ENCODE results near the gene IFFO2. TPM values are rescaled to one million over a fixed set of nuclear protein-coding genes. Genes with fewer than 3 reads are reported as not detected.

Gene IFFO2
- total and polyA plus RNA-seq, 4 donors = 7.6 to 18.9 (median 8.3) TPM

DNA sequence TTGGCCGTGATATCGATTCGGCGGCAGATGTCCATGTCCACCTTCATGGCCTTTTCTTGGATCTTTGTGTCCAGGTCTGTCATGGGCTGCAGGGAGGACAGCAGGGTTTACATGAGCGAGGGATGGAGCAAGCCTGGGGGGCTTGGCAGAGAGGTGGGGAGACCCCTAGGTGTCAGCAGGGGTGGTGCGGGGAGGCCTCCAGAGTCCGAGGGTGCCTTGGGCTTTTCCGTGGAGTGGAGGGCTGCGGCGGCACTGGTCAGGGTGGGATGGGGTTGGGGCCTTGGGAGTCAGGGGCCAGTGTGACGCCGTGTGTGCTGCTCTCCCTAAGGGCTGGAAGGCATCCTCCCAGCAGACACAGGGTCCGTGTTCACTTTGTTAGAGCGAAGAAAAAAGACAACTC lies 38.1 kb downstream of the IFFO2 start:
- H3K36me3 ChIP-seq (ENCODE audit: control insufficient read depth in 4 of 4, insufficient read depth in 4 of 4, low read length in 4 of 4) = peaks cover 0 to 14% (median 10%) of the 10 kb centered on the region in 4 donors
- 97 to 99% methylated on average over 14 of the region's 14 CpGs for WGBS, 2 donors
- DNase-seq (no peak), ATAC-seq (ENCODE audit: insufficient read depth, low FRiP score) (no peak)
- H3K4me1 ChIP-seq (ENCODE audit: control insufficient read depth in 5 of 5, insufficient read depth in 5 of 5, low read length in 5 of 5) = peaks cover 0 to 27% (median 21%) of the 10 kb centered on the region in 5 donors
- no peak overlapping the region for H3K9ac ChIP-seq (ENCODE audit: insufficient read depth in 1 of 2, low read length in 2 of 2)
- H3K4me3 ChIP-seq = no peak overlapping the region
- TF ChIP-seq, protein P1, sequence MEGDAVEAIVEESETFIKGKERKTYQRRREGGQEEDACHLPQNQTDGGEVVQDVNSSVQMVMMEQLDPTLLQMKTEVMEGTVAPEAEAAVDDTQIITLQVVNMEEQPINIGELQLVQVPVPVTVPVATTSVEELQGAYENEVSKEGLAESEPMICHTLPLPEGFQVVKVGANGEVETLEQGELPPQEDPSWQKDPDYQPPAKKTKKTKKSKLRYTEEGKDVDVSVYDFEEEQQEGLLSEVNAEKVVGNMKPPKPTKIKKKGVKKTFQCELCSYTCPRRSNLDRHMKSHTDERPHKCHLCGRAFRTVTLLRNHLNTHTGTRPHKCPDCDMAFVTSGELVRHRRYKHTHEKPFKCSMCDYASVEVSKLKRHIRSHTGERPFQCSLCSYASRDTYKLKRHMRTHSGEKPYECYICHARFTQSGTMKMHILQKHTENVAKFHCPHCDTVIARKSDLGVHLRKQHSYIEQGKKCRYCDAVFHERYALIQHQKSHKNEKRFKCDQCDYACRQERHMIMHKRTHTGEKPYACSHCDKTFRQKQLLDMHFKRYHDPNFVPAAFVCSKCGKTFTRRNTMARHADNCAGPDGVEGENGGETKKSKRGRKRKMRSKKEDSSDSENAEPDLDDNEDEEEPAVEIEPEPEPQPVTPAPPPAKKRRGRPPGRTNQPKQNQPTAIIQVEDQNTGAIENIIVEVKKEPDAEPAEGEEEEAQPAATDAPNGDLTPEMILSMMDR (IDR thresholded peaks at IDR 0.05; ENCODE audit: control extremely low read depth, extremely low read depth) = no peak
- H3K27me3 ChIP-seq (ENCODE audit: control insufficient read depth in 3 of 3, insufficient read depth in 3 of 3, low read length in 2 of 3) = no peaks in the 10 kb centered on the region
- no peak overlapping the region for H3K27ac ChIP-seq (ENCODE audit: low read depth in 1 of 2, low read length in 1 of 2)
- no peaks in the 10 kb centered on the region for H3K9me3 ChIP-seq (ENCODE audit: control insufficient read depth in 4 of 4, insufficient read depth in 3 of 4, low read length in 3 of 4)

DNA sequence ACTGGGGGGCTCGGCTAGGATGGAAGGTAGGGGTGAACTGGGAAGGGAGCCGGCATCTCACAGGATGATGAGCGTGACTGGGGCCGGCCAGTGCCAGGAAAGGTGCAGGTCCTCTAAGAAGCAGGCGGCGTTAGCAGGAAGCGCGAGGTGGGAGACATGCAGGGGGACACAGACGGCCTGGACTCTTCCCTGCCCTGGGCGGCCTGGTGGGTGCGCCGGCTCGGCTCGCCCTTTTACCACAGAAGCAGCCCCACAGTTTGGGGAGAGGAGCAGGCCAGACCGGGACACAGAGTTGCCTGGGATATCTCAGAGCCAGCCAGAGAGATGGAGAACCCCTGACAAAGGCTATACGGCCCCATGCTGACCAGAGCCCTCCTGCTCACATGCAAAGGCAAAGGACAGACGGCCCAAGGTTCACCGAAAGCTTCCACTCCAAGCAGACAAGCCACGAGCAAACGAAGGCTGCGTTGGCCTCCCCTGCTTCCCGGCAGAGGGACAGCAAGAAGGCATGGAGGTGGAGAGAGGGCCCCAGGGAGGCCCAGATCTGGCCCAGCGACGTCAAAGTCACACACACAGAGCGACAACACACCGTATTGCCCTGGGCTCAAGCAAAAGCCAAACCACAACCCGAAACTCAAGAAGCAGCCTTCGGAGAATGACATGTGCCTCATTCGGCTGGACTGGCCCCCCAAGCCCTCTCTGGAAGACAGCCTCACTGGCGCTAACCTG lies 39.2 kb downstream of the IFFO2 start:
- Histone ChIP-seq H3K9me3 (ENCODE audit: control insufficient read depth in 4 of 4, insufficient read depth in 3 of 4, low read length in 3 of 4) (no peaks in the 10 kb centered on the region), H3K4me1 (ENCODE audit: control insufficient read depth in 5 of 5, insufficient read depth in 5 of 5, low read length in 5 of 5) (peaks cover 0 to 24% (median 13%) of the 10 kb centered on the region in 5 donors), H3K9ac (ENCODE audit: insufficient read depth in 1 of 2, low read length in 2 of 2) (no peak overlapping the region), H3K27me3 (ENCODE audit: control insufficient read depth in 3 of 3, insufficient read depth in 3 of 3, low read length in 2 of 3) (no peaks in the 10 kb centered on the region), H3K36me3 (ENCODE audit: control insufficient read depth in 4 of 4, insufficient read depth in 4 of 4, low read length in 4 of 4) (peaks cover 0 to 14% (median 13%) of the 10 kb centered on the region in 4 donors), H3K27ac (ENCODE audit: low read depth in 1 of 2, low read length in 1 of 2) (no peak overlapping the region), H3K4me3 (no peak overlapping the region)
- no peak for DNase-seq
- TF ChIP-seq, protein P1 (IDR thresholded peaks at IDR 0.05; ENCODE audit: control extremely low read depth, extremely low read depth) = no peak
- no peak for ATAC-seq (ENCODE audit: insufficient read depth, low FRiP score)
- WGBS, 2 donors = 95 to 96% methylated on average over 30 of the region's 30 CpGs

DNA sequence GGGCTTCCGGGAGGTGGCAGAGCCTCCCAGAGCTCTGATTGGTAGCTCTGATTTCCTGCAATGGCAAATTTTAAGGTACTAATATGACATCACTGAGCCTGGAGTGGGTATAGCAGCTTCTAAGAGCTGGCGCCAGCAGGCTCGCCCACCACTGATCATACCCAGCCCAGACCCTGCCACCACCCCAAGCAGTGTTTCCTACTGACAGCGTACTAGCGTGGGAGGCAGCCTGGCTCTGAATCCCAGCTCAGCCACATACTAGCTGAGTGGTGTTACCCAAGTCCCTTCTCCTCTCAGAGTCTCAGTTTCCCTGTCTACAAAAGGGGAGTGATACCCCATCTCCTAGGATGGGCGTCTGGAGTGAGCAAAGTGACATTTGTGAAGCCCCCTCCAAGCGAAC lies 41.1 kb downstream of the IFFO2 start:
- 93% methylated on average over 7 of the region's 7 CpGs for WGBS, 2 donors
- DNase-seq (no peak), ATAC-seq (ENCODE audit: insufficient read depth, low FRiP score) (no peak)
- H3K9ac ChIP-seq (ENCODE audit: insufficient read depth in 1 of 2, low read length in 2 of 2) = no peak overlapping the region
- H3K4me3 ChIP-seq = no peak overlapping the region
- H3K27me3 ChIP-seq (ENCODE audit: control insufficient read depth in 3 of 3, insufficient read depth in 3 of 3, low read length in 2 of 3) = no peaks in the 10 kb centered on the region
- no peaks in the 10 kb centered on the region for H3K9me3 ChIP-seq (ENCODE audit: control insufficient read depth in 4 of 4, insufficient read depth in 3 of 4, low read length in 3 of 4)
- TF ChIP-seq, protein P1 (IDR thresholded peaks at IDR 0.05; ENCODE audit: control extremely low read depth, extremely low read depth) = no peak
- peaks cover 0 to 16% (median 7%) of the 10 kb centered on the region in 5 donors for H3K4me1 ChIP-seq (ENCODE audit: control insufficient read depth in 5 of 5, insufficient read depth in 5 of 5, low read length in 5 of 5)
- H3K27ac ChIP-seq (ENCODE audit: low read depth in 1 of 2, low read length in 1 of 2) = no peak overlapping the region
- H3K36me3 ChIP-seq (ENCODE audit: control insufficient read depth in 4 of 4, insufficient read depth in 4 of 4, low read length in 4 of 4) = peaks cover 0 to 22% (median 19%) of the 10 kb centered on the region in 4 donors

Measured in lung (tissue), 12 donors.